Measurements from ENCODE around the gene GPRC5A. TPM values are rescaled to one million over a fixed set of nuclear protein-coding genes. Genes with fewer than 3 reads are reported as not detected.
"Not testable (repeated sequence)": the region's sequence is repeated elsewhere in the genome, so short reads cannot be mapped to it uniquely, and the experiment has no call there.

Gene GPRC5A
- total and polyA plus RNA-seq, 10 donors = 0.09 to 3.0 (median 0.34) TPM

DNA sequence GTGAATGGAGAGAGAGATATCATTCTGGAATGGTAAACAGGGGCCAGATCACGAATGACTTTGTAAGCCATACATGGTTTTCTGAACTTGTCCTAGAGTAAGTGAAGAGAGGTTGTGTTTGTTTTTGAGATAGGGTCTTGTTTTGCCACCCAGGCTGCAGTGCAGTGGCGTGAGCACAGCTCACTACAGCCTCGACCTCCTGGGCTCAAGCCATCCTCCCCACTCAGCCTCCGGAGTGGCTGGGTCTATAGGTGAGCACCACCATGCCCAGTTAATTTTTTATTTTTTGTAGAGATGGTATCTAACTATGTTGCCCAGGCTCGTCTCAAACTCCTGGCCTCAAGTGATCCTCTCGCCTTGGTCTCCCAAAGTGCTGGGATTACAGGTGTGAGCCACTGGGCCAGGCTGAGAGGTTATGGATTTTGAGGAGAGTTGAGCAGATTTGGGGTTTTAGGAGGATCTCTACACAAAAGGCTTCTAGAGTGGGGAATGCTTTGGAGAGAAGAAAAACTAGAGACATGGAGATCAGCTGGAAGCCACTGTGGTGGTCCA, 19.7 kb upstream of the GPRC5A start:
- no peak for TF ChIP-seq POLR2A (IDR thresholded peaks at IDR 0.05)
- TF ChIP-seq, protein P1, sequence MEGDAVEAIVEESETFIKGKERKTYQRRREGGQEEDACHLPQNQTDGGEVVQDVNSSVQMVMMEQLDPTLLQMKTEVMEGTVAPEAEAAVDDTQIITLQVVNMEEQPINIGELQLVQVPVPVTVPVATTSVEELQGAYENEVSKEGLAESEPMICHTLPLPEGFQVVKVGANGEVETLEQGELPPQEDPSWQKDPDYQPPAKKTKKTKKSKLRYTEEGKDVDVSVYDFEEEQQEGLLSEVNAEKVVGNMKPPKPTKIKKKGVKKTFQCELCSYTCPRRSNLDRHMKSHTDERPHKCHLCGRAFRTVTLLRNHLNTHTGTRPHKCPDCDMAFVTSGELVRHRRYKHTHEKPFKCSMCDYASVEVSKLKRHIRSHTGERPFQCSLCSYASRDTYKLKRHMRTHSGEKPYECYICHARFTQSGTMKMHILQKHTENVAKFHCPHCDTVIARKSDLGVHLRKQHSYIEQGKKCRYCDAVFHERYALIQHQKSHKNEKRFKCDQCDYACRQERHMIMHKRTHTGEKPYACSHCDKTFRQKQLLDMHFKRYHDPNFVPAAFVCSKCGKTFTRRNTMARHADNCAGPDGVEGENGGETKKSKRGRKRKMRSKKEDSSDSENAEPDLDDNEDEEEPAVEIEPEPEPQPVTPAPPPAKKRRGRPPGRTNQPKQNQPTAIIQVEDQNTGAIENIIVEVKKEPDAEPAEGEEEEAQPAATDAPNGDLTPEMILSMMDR (IDR thresholded peaks at IDR 0.05 in 8 of 11, conservative IDR thresholded peaks at IDR 0.05 in 3 of 11) = no peak
- no peak for TF ChIP-seq POLR2AphosphoS5 (IDR thresholded peaks at IDR 0.05)
- Histone ChIP-seq H3K27me3 (replicated peaks in 1 of 7) (no peaks in the 10 kb centered on the region), H3K27ac (no peak overlapping the region), H3K4me1 (peaks cover 0 to 3% (median 0%) of the 10 kb centered on the region in 6 donors), H3K9me3 (no peaks in the 10 kb centered on the region), H3K36me3 (no peaks in the 10 kb centered on the region), H3K4me3 (no peak overlapping the region)
- no peak for DNase-seq
- 82 to 95% (median 94%) methylated on average over 6 of the region's 6 CpGs for WGBS, 5 donors
- intact Hi-C loops (cut with DNase I; ENCODE audit: low total_unique reads) = no loop called here

DNA sequence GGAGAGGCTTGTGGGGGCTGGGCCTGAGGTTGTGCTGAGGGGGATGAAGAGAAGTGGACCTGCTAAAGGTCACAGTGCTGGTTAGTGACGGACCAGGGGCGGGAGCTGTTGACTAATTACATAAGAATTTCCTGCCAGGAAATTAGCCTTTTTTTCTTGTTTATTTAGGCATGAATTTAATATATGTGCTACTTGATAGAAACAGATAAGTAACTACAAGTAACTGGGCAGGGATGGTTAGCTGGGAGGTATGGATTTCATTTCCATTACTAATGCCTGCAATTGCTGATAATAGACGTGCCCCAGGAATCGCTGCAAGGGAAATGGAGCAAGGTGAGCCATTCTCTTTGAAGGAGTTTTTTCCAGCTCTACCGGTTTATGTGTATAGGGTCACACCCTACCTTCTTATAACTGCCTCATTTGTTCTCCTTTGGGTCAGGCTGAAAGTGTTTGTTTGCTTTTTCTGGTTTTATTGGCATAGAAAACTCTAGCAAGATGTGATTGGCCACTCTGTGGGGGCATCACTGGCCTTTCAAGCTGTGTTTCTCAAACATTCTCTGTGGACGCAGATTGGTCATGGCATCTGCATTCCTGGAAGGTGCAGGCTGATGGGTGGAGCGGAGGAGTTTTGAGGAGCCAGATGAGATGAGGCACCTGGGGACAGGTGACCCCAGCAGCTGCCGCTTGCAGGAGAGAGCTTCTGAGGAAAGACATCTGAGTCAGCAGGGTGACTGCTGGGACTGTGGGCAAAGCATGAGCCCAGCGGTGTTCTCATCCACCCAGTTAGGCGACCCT, 19.0 kb upstream of the GPRC5A start:
- WGBS, 5 donors = 75 to 87% (median 78%) methylated on average over 10 of the region's 10 CpGs
- Histone ChIP-seq H3K9me3 (no peaks in the 10 kb centered on the region), H3K36me3 (no peaks in the 10 kb centered on the region), H3K4me3 (no peak overlapping the region), H3K4me1 (peaks cover 0 to 3% (median 0%) of the 10 kb centered on the region in 6 donors), H3K27me3 (replicated peaks in 1 of 7) (no peaks in the 10 kb centered on the region), H3K27ac (no peak overlapping the region)
- intact Hi-C loops (cut with DNase I; ENCODE audit: low total_unique reads) = no loop called here
- TF ChIP-seq POLR2A (IDR thresholded peaks at IDR 0.05) (no peak), POLR2AphosphoS5 (IDR thresholded peaks at IDR 0.05) (no peak)
- TF ChIP-seq, protein P1 (IDR thresholded peaks at IDR 0.05 in 8 of 11, conservative IDR thresholded peaks at IDR 0.05 in 3 of 11) = no peak
- DNase-seq = no peak

DNA sequence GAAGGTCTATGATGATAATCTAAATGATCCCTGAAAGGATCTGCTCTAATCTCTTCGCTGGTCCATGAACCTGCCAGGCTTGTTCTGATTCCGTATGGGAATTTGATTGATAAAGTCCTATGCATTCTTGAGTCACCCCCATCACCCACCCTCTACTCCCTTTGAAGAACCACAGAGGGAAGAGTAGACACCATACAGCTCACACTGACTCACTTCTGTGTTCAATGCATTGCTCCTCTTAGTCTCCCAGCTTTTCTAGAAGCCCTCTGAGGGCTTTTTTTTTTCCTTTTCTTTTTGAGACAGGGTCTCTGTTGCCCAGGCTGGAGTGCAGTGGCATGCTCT, 18.5 kb upstream of the GPRC5A start:
- no peak overlapping the region for H3K27ac ChIP-seq
- H3K9me3 ChIP-seq = no peaks in the 10 kb centered on the region
- DNase-seq = no peak
- intact Hi-C loops (cut with DNase I; ENCODE audit: low total_unique reads) = no loop called here
- H3K36me3 ChIP-seq = no peaks in the 10 kb centered on the region
- TF ChIP-seq POLR2AphosphoS5 (IDR thresholded peaks at IDR 0.05) = no peak
- TF ChIP-seq, protein P1 (IDR thresholded peaks at IDR 0.05 in 8 of 11, conservative IDR thresholded peaks at IDR 0.05 in 3 of 11) = no peak
- TF ChIP-seq POLR2A (IDR thresholded peaks at IDR 0.05) = no peak
- peaks cover 0 to 3% (median 0%) of the 10 kb centered on the region in 6 donors for H3K4me1 ChIP-seq
- H3K27me3 ChIP-seq (replicated peaks in 1 of 7) = no peaks in the 10 kb centered on the region
- WGBS, 5 donors = 88 to 98% (median 96%) methylated on average over 2 of the region's 2 CpGs
- no peak overlapping the region for H3K4me3 ChIP-seq

DNA sequence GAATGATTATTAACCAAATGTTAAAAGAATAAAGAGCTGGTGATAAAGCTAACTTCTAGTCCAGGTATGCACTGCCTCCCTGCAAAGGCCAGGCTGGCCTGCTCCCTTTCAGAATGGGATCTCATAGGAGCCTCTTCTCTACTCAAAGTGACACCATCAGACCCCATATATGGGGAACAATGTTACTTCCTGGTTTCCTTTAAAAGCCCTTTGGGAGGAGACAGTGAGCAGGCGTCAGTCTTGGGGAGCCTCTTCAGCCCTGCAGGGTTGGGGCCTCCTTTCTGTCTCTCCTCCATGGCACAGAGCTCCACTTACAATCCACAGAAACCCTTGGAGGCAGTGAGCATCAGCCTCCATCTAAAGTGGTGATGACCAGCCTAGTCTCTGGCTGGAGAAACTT, 17.3 kb upstream of the GPRC5A start:
- H3K27me3 ChIP-seq (replicated peaks in 1 of 7) = no peaks in the 10 kb centered on the region
- TF ChIP-seq, protein P1 (IDR thresholded peaks at IDR 0.05 in 8 of 11, conservative IDR thresholded peaks at IDR 0.05 in 3 of 11) = no peak
- TF ChIP-seq POLR2A (IDR thresholded peaks at IDR 0.05) (no peak), POLR2AphosphoS5 (IDR thresholded peaks at IDR 0.05) (no peak)
- no peaks in the 10 kb centered on the region for H3K36me3 ChIP-seq
- intact Hi-C loops (cut with DNase I; ENCODE audit: low total_unique reads) = no loop called here
- no peak overlapping the region for H3K27ac ChIP-seq
- no peak for DNase-seq
- no peaks in the 10 kb centered on the region for H3K9me3 ChIP-seq
- 52 to 83% (median 63%) methylated on average over 1 of the region's 1 CpG for WGBS, 5 donors
- H3K4me1 ChIP-seq = peaks cover 0 to 3% (median 0%) of the 10 kb centered on the region in 6 donors
- H3K4me3 ChIP-seq = no peak overlapping the region

DNA sequence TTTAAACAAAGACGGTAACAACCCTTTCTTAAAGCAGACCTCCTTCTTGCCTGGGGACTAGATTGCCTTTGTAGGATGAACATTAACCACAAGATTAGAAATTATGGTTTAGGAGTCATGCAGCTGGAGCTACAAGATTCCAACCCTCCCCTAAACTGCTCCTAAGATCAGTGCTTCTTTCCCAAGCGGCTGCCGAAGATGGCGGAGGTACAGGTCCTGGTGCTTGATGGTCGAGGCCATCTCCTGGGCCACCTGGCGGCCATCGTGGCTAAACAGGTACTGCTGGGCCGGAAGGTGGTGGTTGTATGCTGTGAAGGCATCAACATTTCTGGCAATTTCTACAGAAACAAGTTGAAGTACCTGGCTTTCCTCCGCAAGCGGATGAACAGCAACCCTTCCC, 16.1 kb upstream of the GPRC5A start:
- H3K27ac ChIP-seq; H3K9me3 ChIP-seq; H3K27me3 ChIP-seq (replicated peaks in 1 of 7); DNase-seq; H3K4me1 ChIP-seq; intact Hi-C loops (cut with DNase I; ENCODE audit: low total_unique reads); H3K4me3 ChIP-seq; H3K36me3 ChIP-seq: not testable (repeated sequence)
- 93 to 99% (median 97%) methylated on average over 8 to 10 of the region's 10 CpGs for WGBS, 5 donors

All from spleen (tissue), 11 donors.